ENCODE data around the gene ARL2BP. TPM values are rescaled to one million over a fixed set of nuclear protein-coding genes. Genes with fewer than 3 reads are reported as not detected.
"Not testable (repeated sequence)": the region's sequence is repeated elsewhere in the genome, so short reads cannot be mapped to it uniquely, and the experiment has no call there.

ARL2BP gene
- total RNA-seq, 1 donor from 2014 or later, result 71.3 TPM

DNA sequence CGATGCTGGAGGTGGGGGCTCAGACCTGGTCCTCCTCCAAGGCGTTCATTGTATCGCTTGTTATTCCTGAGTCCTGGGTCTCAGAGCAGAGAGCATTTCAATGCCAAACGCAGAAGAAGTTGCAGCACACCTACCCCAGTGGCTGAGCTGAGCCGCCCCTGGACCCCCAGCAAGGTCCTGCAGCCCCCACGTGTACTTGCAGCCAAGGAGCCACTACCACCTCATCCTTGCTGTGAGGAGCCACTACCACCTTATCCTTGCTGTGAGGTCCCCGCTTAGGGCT lies 25.9 kb downstream of the ARL2BP start:
- H3K36me3 ChIP-seq (ENCODE audit: control insufficient read depth, insufficient read depth, low read length), result no peaks in the 10 kb centered on the region
- DNase-seq (ENCODE audit: low read depth) (no peak), FAIRE-seq (no peak)
- no peak for TF ChIP-seq CTCF (IDR thresholded peaks at IDR 0.05; ENCODE audit: insufficient read depth, low read length, severe bottlenecking)
- H3K27me3 ChIP-seq (ENCODE audit: control insufficient read depth, insufficient read depth, low read length), result no peaks in the 10 kb centered on the region
- no peak overlapping the region for H3K4me3 ChIP-seq (ENCODE audit: low read depth, low read length)

DNA sequence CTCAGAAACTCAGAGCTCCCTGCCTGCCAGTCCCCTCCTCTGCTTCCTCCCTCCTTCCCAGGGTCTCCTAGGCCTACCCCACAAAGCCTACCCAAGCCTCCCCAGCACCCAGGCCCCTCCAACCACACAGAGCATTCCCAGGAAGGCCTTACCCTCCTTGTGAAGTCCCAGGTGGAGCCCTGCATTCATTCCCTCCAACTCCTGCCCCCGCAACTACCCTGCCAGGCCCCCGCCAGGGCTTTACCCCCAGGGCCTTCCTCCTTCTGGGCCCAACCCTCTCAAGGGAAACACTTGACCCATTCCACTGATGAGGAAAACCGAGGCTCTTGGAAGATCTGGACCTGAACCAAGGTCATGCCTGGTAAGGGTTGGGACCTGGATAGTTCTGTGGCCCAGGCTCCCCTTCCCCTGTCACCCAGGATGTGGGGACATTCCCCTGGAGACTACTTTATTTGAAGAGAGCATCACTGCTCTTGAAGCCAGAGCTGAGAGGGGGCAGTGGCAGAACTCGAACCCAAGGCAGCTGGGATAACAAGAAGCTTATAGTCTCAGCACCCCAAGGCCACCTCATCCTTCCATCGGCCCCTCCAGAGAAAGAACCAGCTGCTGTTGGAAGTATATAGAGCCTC lies 26.9 kb downstream of the ARL2BP start:
- no peak for FAIRE-seq
- Histone ChIP-seq H3K27me3 (ENCODE audit: control insufficient read depth, insufficient read depth, low read length) (no peaks in the 10 kb centered on the region), H3K4me3 (ENCODE audit: low read depth, low read length) (no peak overlapping the region), H3K36me3 (ENCODE audit: control insufficient read depth, insufficient read depth, low read length) (no peaks in the 10 kb centered on the region)
- TF ChIP-seq CTCF (IDR thresholded peaks at IDR 0.05; ENCODE audit: insufficient read depth, low read length, severe bottlenecking), result no peak
- DNase-seq (ENCODE audit: low read depth), result no peak

DNA sequence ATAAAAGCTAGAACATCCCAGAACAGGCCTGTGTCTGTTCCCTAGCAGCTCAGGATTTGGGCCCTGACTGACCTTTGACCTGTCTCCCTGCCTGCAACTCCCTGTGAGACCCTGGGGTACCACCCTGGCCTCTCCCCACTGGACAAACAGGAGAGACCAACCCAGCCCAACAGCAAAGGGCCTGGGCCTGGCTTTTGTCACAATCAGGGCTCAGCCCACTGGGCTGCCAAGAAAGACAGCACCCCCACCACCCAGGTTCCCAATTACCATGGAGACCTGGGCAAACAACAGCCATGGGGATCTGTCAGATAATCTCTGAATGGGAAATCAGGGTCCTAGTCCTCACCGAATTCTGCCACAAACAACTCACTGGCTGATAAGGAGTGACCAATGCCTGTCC lies 28.3 kb downstream of the ARL2BP start:
- TF ChIP-seq CTCF (IDR thresholded peaks at IDR 0.05; ENCODE audit: insufficient read depth, low read length, severe bottlenecking), result no peak
- no peak for DNase-seq (ENCODE audit: low read depth)
- Histone ChIP-seq H3K27me3 (ENCODE audit: control insufficient read depth, insufficient read depth, low read length) (no peaks in the 10 kb centered on the region), H3K4me3 (ENCODE audit: low read depth, low read length) (no peak overlapping the region), H3K36me3 (ENCODE audit: control insufficient read depth, insufficient read depth, low read length) (no peaks in the 10 kb centered on the region)
- no peak for FAIRE-seq

DNA sequence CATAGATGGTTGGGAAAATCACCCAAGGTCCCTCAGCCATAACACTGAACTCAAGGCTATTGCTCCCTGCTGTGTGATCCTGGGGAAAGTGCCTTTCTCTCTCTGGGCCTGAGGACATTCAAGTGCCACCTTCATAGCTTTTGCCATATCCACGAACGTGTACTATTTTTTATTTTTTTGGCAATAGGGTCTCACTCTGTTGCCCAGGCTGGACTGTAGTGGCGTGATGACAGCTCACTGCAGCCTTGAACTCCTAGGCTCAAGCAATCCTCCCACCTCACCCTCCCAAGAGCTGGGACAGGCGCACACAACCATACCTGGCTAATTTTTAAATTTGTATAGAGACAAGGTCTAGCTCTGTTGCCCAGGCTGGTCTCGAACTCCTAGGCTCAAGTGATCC lies 28.8 kb downstream of the ARL2BP start:
- no peak for DNase-seq (ENCODE audit: low read depth)
- no peak overlapping the region for H3K4me3 ChIP-seq (ENCODE audit: low read depth, low read length)
- FAIRE-seq, result no peak
- H3K27me3 ChIP-seq (ENCODE audit: control insufficient read depth, insufficient read depth, low read length), result no peaks in the 10 kb centered on the region
- H3K36me3 ChIP-seq (ENCODE audit: control insufficient read depth, insufficient read depth, low read length), result no peaks in the 10 kb centered on the region
- no peak for TF ChIP-seq CTCF (IDR thresholded peaks at IDR 0.05; ENCODE audit: insufficient read depth, low read length, severe bottlenecking)

DNA sequence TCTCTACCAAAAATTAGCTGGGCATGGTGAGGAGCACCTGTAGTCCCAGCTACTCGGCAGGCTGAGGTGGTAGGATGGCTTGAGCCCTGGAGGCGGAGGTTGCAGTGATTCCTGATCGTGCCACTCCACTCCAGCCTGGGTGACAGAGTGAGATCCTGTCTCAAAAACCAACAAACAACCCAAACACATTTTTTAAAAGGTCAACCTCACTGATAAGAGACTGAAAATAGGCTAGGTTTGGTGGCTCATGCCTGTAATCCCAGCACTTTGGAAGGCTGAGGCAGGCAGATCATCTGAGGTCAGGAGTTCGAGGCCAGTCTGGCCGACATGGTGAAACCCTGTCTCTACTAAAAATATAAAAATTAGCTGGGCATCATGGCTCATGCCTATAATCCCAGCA lies 30.9 kb downstream of the ARL2BP start:
- not testable (repeated sequence) for H3K27me3 ChIP-seq (ENCODE audit: control insufficient read depth, insufficient read depth, low read length); H3K4me3 ChIP-seq (ENCODE audit: low read depth, low read length); DNase-seq (ENCODE audit: low read depth); FAIRE-seq; H3K36me3 ChIP-seq (ENCODE audit: control insufficient read depth, insufficient read depth, low read length)

DNA sequence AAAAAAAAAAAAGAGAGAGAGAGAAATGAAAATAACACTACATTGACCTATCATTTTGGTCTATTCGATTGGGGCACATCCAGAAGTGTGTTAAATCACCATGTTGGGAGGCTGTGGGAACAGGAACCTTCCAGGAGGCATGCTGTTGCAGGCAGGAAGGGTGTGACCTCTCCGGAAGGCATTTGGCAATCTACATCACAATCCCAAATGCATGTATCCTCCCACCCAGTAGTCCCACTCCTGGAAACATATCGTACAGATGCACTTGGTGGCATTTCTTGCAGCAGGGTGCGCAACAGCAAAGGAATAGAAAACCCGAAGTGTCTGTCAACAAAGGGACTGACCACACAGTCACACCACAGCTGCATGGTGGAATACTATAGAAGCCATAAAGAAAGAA lies 31.5 kb downstream of the ARL2BP start:
- no peak for TF ChIP-seq CTCF (IDR thresholded peaks at IDR 0.05; ENCODE audit: insufficient read depth, low read length, severe bottlenecking)
- Histone ChIP-seq H3K4me3 (ENCODE audit: low read depth, low read length) (no peak overlapping the region), H3K27me3 (ENCODE audit: control insufficient read depth, insufficient read depth, low read length) (no peaks in the 10 kb centered on the region), H3K36me3 (ENCODE audit: control insufficient read depth, insufficient read depth, low read length) (no peaks in the 10 kb centered on the region)
- DNase-seq (ENCODE audit: low read depth) (peak; percentile 96), FAIRE-seq (peak; percentile 86)
